GM18870 (cell line): ENCODE results near the gene ZNF567.
"Not testable (repeated sequence)": the region's sequence is repeated elsewhere in the genome, so short reads cannot be mapped to it uniquely, and the experiment has no call there.

Experiments used
- ATAC-seq: cut with Tn5 transposase; IDR thresholded peaks from one replicate; pipeline ENCODE4 v1.9.1; 2021; ENCODE audit warnings: moderate library complexity; ENCODE audit not compliant: unreplicated experiment

ZNF567 gene

GRCh38 chr19:36687214-36688056 is at the start of gene ZNF567:
Gene ZNF567, plus strand, starts transcription at chr19:36687612. Its CDS starts 7,256 bp downstream, at chr19:36694868.
- ATAC-seq = peak; percentile 75

DNA sequence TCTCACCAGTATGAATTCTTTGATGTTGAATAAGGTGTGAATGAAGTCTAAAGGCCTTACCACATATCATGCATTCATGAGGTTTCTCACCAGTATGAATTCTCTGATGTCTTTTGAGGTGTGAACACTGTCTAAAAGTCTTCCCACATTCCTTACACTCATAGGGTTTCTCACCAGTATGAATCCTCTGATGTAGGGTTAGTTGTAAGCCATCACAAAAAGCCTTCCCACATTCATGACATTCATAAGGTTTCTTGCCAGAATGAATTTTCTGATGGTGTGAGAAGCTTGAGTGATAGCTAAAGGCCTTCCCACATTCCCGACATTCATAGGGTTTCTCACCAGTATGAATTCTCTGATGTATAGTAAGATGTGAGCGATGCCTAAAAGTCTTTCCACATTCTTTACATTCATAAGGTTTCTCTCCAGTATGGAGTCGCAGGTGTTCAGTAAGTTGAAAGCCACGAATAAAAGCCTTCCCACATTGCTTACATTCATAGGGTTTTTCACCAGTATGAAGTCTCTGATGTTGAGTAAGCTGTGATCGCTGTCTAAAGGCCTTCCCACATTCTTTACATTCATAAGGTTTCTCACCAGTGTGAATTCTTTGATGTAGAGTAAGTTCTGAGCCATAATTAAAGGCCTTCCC is 48.4 kb upstream of the ZNF567 start:
- ATAC-seq = no peak

DNA sequence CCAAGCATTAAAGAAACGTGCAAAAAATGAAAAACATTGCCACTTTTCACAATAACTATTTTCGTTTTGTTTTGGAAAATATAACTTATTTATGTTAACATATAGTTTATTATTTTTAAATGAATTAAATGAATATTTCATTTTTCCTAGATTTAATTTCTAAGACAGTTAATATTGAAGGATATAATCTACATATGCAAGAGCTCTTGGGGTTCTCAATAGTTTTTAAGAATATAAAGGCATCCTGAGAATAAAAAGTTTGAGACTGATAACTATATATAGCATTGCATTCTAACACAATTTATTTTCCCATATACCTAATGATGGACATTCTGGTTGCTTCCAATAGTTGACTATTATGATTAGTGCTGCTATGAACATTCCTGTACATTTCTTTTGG is 40.7 kb upstream of the ZNF567 start:
- ATAC-seq = no peak

- ATAC-seq = no peak
Measured at GRCh38 chr19:36652958-36653357, 34.5 kb upstream of the ZNF567 start.

DNA sequence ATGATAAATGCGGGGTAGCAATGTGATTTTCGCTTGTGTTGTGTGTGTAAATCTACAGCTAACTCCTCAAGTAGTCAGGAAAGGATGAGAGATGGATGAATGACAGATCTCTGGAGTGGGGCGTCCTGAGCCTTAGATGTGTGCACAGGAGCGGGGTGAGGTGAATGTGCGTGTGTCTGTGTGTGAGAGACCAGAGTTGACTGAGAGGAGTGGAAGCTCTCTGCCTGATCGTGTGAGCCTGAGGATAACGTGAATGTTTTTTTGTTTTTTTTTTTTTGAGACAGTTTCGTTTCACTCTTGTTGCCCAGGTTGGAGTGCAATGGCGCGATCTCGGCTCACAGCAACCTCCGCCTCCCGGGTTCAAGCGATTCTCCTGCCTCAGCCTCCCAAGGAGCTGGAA is 21.6 kb upstream of the ZNF567 start:
- no peak for ATAC-seq

DNA sequence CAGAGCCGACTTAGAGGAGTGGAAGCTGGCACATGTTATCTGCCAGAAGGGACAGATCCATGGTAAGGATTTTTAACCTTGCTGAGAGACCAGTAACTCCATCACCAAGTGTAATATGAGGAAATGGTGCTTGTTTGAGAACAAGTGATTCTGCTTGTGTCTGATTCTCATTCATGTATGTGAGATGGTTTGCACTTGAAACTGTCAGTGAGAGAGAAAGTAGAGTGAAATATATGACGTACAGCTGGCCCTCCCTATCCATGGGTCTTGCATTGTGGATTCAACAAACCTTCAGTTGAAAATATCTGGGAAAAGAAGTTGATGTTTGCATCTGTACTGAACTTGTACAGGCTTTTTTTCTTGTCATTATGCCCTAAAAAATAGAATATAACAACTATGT is 18.8 kb upstream of the ZNF567 start:
- ATAC-seq = no peak

GRCh38 chr19:36672368-36672767 is 15.0 kb upstream of the ZNF567 start:
- no peak for ATAC-seq

- no peak for ATAC-seq
Measured at GRCh38 chr19:36674201-36674600, 13.2 kb upstream of the ZNF567 start.

DNA sequence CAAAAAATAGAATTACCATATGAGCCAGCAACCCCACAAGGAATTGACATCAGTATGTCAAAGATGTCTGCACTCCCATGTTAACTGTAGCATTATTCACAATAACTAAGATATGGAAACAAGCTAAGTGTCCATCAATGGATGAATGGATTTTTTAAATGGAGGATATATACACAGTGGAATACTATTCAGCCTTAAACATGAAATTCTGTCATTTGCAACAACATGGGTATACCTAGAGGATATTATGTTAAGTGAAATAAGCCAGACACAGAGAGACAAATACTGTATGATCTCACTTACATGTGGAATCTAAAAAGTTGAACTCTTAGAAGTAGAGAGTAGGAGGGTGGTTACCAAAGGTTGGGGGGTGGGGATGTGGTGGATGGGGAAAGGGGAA is 8.0 kb upstream of the ZNF567 start:
- ATAC-seq = no peak

GRCh38 chr19:36685835-36686234 is 1.6 kb upstream of the ZNF567 start:
- ATAC-seq = no peak

DNA sequence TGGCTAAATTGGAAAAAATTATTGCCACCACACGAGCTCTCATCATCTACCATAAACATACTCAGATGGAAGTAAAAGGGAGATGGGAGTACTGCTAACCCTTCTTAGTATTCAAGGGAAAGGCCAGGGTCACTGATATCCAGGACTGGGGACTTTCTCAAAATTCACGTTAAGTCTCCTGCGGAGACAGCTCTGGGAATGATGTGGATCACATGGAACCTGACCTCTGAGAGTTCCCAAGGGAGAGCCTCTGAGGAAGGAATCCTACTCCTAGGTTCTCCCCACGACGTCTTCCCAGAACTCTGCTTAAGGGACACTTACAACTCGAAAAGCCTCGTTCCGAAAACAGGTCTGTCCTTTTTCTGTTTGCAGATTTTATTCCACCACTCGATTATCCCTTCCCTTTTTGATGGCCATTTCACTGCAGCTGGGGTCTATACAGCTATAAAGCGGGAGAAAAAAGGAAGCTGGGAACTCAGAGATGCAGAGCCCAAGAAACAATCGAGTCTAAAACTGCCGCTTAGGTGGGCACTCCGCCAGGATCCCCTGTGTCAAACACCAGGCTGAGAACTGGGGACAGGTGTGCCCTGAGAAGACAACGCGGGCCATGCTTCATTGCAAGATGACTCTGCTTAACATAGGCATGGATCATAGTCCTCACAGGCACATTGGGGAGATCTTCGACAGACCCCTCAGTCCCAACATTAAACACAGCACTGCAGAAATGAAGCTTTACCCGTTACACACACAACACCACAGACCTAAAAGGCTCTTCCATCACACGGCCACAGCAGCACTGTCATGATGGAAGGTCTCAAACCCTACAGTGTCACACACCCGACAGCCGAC is 823 bp upstream of the ZNF567 start:
- ATAC-seq = peak; percentile 12

DNA sequence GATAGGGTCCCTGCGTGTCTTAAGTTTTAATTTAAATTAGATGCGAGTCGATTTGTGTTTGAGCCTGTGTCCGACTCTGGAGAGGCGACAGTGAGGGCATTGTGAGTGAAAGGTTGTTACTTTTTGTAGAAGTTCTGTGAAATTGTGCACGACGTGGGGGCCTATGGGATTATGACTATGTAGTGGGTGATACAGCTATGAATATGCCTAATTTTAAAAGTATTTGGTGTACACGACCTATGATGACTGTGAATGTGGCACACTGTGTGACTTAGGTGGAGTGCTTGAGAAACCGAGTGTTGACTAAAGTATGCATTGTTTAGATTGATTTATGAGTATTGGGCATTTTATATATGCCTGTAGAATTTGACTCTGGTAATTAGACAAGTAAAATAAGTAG is 646 bp downstream of the ZNF567 start:
- no peak for ATAC-seq

GRCh38 chr19:36707134-36707533 is 19.7 kb downstream of the ZNF567 start:
- no peak for ATAC-seq

GRCh38 chr19:36709423-36709822 is 22.0 kb downstream of the ZNF567 start:
- ATAC-seq = no peak

DNA sequence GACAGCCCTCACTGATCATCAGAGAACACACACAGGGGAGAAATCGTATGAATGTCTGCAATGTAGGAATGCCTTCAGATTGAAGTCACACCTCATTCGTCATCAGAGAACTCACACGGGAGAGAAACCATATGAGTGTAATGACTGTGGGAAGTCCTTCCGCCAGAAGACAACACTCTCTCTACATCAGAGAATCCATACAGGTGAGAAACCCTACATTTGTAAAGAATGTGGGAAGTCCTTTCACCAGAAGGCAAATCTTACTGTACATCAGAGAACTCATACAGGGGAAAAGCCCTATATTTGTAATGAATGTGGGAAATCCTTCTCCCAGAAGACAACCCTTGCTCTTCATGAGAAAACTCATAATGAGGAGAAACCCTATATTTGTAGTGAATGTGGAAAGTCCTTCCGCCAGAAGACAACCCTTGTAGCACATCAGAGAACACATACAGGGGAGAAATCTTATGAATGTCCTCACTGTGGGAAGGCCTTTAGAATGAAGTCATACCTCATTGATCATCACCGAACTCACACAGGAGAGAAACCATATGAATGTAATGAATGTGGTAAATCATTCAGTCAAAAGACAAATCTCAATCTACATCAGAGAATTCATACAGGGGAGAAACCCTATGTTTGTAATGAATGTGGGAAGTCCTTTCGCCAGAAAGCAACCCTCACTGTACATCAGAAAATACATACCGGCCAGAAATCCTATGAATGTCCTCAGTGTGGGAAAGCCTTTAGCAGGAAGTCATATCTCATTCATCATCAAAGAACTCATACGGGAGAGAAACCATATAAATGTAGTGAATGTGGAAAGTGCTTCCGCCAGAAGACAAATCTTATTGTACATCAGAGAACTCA is 32.5 kb downstream of the ZNF567 start:
- ATAC-seq = no peak

GRCh38 chr19:36736166-36736565 is 48.8 kb downstream of the ZNF567 start:
- ATAC-seq = not testable (repeated sequence)

DNA sequence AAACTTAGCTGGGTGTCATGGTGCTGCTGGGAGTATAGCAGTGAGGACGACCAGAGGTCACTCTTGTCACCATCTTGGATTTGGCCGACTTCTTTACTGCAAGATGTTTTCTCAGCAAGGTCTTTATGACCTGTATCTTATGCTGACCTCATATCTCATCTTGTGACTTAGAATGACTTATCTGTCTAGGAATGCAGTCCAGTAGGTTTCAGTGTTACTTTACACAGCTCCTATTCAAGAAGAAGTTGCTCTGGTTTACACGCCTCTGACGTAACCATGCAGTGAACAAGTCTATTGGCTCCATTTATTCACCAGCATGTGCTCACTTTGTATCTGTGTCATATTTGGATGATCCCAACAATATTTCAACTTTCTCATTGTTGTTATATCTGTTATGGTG is 58.5 kb downstream of the ZNF567 start:
- ATAC-seq = no peak

DNA sequence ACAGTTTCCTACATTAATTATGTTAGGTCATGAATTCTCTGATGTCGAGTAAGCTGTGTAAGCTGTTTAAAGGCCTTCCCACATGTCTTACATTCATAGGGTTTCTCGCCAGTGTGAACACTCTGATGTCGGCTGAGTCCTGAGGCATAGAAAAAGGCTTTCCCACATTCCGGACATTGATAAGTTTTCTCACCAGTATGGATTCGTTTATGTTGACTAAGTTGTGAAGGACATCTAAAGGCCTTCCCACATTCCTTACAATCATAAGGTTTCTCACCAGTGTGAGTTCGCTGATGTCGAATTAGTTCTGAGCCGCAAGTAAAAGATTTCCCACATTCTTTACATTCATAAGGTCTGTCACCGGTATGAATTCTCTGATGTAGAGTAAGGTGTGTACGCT is 60.3 kb downstream of the ZNF567 start:
- no peak for ATAC-seq

DNA sequence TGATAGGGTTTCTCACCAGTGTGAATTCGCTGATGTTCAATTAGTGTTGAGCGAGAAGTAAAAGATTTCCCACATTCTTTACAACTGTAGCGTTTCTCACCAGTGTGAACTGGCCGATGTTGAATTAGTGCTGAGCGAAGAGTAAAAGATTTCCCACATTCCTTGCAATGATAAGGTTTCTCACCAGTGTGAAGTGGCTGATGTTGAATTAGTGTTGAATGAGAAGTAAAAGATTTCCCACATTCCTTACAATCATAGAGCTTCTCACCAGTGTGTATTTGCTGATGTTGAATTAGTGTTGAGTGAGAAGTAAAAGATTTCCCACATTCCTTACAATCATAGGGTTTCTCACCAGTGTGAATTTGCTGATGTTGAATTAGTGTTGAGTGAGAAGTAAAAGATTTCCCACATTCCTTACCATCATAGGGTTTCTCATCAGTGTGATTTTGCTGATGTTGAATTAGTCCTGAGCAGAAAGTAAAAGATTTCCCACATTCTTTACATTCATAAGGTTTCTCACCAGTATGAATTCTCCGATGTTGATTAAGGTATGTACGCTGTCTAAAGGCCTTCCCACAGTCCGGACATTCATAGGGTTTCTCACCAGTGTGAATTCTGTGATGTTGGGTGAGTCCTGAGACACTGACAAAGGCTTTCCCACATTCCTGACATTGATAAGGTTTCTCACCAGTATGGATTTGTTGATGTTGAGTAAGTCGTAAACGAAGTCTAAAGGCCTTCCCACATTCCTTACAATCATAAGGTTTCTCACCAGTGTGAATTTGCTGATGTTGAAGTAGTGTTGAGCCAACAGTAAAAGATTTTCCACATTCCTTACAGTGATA is 61.2 kb downstream of the ZNF567 start:
- no peak for ATAC-seq

GRCh38 chr19:36749613-36750012 is 62.2 kb downstream of the ZNF567 start:
- ATAC-seq = not testable (repeated sequence)
